Stimulated activated CD4-positive, alpha-beta T cell treated with anti-CD3 and anti-CD28 coated beads, Interleukin-4, amount 100 ng/mL, for 1 hour (primary cell): Measurements from ENCODE around the gene EFEMP2.

ENCODE experiments used
- DNase-seq: peaks from one replicate; pipeline ENCODE4 v3.0.0-alpha.2; 2020

The EFEMP2 gene

GRCh38 chr11:65872586-65873317 is at the start of gene EFEMP2:
EFEMP2 (minus strand) TSS chr11:65872800; CDS start chr11:65872354, 446 bp downstream.
- DNase-seq, result no peak

GRCh38 chr11:65921876-65922275 is 49.3 kb upstream of the EFEMP2 start:
- DNase-seq, result no peak

- DNase-seq, result no peak
These were observed 48.5 kb upstream of the EFEMP2 start for GRCh38 chr11:65921033-65921555.

GRCh38 chr11:65920372-65920802 is 47.8 kb upstream of the EFEMP2 start:
- DNase-seq, result no peak

- peak; percentile 65 for DNase-seq
These were observed 47.2 kb upstream of the EFEMP2 start for GRCh38 chr11:65919573-65920371.

GRCh38 chr11:65919141-65919572 is 46.6 kb upstream of the EFEMP2 start, which contains the start of gene DRAP1:
DRAP1 (plus strand) TSS chr11:65919426; CDS start chr11:65919502, 76 bp downstream.
- DNase-seq, result peak; percentile 99

- DNase-seq, result no peak
These were observed 45.9 kb upstream of the EFEMP2 start, which contains the start of gene C11orf68 for GRCh38 chr11:65918211-65919140. C11orf68 (minus strand) TSS chr11:65919062; CDS start chr11:65919031, 31 bp downstream.

- DNase-seq, result no peak
These were observed 45.0 kb upstream of the EFEMP2 start for GRCh38 chr11:65917434-65918210.

- no peak for DNase-seq
These were observed 44.5 kb upstream of the EFEMP2 start for GRCh38 chr11:65917077-65917433.

GRCh38 chr11:65916391-65916790 is 43.8 kb upstream of the EFEMP2 start:
- no peak for DNase-seq

GRCh38 chr11:65915821-65916251 is 43.2 kb upstream of the EFEMP2 start:
- DNase-seq, result peak; percentile 26

- DNase-seq, result no peak
These were observed 42.7 kb upstream of the EFEMP2 start for GRCh38 chr11:65915101-65915820.

- no peak for DNase-seq
These were observed 40.2 kb upstream of the EFEMP2 start for GRCh38 chr11:65912845-65913244.

- no peak for DNase-seq
These were observed 39.3 kb upstream of the EFEMP2 start for GRCh38 chr11:65911682-65912568.

- no peak for DNase-seq
These were observed 35.3 kb upstream of the EFEMP2 start for GRCh38 chr11:65907878-65908277.

- DNase-seq, result no peak
These were observed 34.0 kb upstream of the EFEMP2 start for GRCh38 chr11:65906602-65907001.

GRCh38 chr11:65903715-65904114 is 31.1 kb upstream of the EFEMP2 start:
- no peak for DNase-seq

- DNase-seq, result no peak
These were observed 30.5 kb upstream of the EFEMP2 start for GRCh38 chr11:65903068-65903481.

GRCh38 chr11:65900899-65901180 is 28.2 kb upstream of the EFEMP2 start:
- DNase-seq, result no peak
